ENCODE measurements around the gene CCL20. TPM values are rescaled to one million over a fixed set of nuclear protein-coding genes. Genes with fewer than 3 reads are reported as not detected.
A peak's percentile ranks its signal among the peaks of the same experiment; 100 is the strongest.

CCL20 gene
- total RNA-seq, 2 donors from 2014 or later, result 11.5 to 43.5 TPM

DNA sequence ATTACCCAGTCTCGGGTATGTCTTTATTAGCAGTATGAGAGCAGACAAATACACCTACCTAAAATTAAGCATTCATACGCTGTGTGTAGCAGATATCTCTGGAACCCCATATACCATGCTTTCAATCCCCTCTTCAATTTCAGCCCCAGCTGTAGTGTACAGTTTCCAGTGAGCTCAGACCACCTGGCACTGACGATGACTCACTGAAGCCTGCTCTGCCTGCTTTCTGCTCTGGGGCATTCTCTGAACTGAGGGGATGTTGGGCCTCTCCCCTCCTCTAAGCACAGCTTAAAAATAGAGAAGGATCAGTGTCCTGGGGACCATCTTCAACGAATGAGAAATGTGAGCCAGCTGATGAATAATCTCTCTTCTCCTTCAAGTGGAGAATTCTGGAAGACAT lies 8.7 kb upstream of the CCL20 start:
- Histone ChIP-seq H3K9ac (ENCODE audit: low read depth in 2 of 2, low read length in 2 of 2) (no peak overlapping the region), H3K4me3 (no peak overlapping the region), H3K4me1 (no peaks in the 10 kb centered on the region), H3K27ac (no peak overlapping the region), H3K36me3 (no peaks in the 10 kb centered on the region), H3K9me3 (no peaks in the 10 kb centered on the region), H3K27me3 (no peaks in the 10 kb centered on the region)
- no peak for DNase-seq
- intact Hi-C loops (cut with DNase I), result no loop called here
- TF ChIP-seq, protein P1, sequence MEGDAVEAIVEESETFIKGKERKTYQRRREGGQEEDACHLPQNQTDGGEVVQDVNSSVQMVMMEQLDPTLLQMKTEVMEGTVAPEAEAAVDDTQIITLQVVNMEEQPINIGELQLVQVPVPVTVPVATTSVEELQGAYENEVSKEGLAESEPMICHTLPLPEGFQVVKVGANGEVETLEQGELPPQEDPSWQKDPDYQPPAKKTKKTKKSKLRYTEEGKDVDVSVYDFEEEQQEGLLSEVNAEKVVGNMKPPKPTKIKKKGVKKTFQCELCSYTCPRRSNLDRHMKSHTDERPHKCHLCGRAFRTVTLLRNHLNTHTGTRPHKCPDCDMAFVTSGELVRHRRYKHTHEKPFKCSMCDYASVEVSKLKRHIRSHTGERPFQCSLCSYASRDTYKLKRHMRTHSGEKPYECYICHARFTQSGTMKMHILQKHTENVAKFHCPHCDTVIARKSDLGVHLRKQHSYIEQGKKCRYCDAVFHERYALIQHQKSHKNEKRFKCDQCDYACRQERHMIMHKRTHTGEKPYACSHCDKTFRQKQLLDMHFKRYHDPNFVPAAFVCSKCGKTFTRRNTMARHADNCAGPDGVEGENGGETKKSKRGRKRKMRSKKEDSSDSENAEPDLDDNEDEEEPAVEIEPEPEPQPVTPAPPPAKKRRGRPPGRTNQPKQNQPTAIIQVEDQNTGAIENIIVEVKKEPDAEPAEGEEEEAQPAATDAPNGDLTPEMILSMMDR (IDR thresholded peaks at IDR 0.05), result no peak

DNA sequence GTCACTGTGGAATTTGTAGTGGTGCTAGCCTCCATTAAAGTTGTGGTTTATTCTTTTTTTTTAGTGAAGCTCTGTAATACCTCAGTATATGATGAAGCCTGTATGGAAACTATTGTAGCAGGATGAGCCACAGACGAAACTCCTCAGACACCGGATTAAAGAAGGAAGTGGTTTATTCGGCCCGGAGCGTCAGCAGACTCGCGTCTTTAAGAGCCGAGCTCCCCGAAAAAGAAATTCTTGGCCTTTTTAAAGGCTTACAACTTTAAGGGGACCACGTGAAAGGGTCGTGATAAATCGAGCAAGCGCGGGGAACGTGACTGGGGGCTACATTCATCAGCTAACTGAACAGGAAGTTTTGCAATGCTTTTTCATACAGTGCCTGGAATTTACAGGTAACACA lies 8.1 kb upstream of the CCL20 start:
- intact Hi-C loops (cut with DNase I), result no loop called here
- Histone ChIP-seq H3K36me3 (no peaks in the 10 kb centered on the region), H3K9me3 (no peaks in the 10 kb centered on the region), H3K27ac (no peak overlapping the region), H3K4me3 (no peak overlapping the region), H3K27me3 (no peaks in the 10 kb centered on the region), H3K9ac (ENCODE audit: low read depth in 2 of 2, low read length in 2 of 2) (no peak overlapping the region), H3K4me1 (no peaks in the 10 kb centered on the region)
- TF ChIP-seq, protein P1 (IDR thresholded peaks at IDR 0.05), result no peak
- DNase-seq, result no peak

DNA sequence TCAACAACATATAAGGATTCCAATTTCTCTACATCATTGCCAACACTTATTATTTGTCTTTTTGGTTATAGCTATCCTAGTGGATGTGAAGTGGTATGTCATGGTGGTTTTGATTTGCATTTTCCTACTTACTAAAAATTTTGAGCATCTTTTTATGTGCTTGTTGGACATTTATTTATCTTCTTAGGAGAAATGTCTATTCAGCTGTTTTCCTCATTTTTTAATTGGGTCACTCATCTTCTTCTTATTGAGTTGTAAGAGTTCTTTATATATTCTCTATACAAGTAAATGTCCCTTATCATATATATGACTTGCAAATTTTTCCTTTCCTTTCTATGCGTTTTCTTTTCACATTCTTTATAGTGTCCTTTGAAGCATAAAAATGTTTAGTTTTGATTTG lies 4.7 kb upstream of the CCL20 start:
- H3K9ac ChIP-seq (ENCODE audit: low read depth in 2 of 2, low read length in 2 of 2), result no peak overlapping the region
- H3K27me3 ChIP-seq, result no peaks in the 10 kb centered on the region
- no peak overlapping the region for H3K4me3 ChIP-seq
- TF ChIP-seq, protein P1 (IDR thresholded peaks at IDR 0.05), result no peak
- no peaks in the 10 kb centered on the region for H3K9me3 ChIP-seq
- DNase-seq, result no peak
- no peaks in the 10 kb centered on the region for H3K4me1 ChIP-seq
- H3K27ac ChIP-seq, result no peak overlapping the region
- no peaks in the 10 kb centered on the region for H3K36me3 ChIP-seq
- intact Hi-C loops (cut with DNase I), result no loop called here

GRCh38 chr2:227812001-227812400 lies 1.6 kb upstream of the CCL20 start:
- Histone ChIP-seq H3K36me3 (no peaks in the 10 kb centered on the region), H3K9me3 (no peaks in the 10 kb centered on the region), H3K27me3 (no peaks in the 10 kb centered on the region), H3K4me1 (no peaks in the 10 kb centered on the region), H3K9ac (ENCODE audit: low read depth in 2 of 2, low read length in 2 of 2) (no peak overlapping the region), H3K27ac (no peak overlapping the region), H3K4me3 (no peak overlapping the region)
- intact Hi-C loops (cut with DNase I), result no loop called here
- DNase-seq, result no peak
- TF ChIP-seq, protein P1 (IDR thresholded peaks at IDR 0.05), result no peak

DNA sequence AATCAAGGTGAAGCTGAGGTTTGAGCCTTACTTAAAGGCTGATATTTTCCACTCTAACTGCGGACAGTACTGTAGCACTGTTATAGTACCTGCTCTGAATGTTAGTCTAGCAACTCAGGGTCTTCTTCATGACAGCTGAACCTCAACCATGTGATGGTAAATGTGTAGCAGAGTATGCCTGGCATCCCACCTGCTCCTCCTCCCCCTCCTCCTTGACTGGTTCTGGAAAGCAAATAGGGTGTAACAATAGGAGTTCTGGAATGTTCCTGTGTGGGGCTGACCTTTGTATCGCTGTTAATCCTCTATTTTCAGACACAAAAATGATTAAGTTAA lies 447 bp upstream of the CCL20 start:
- H3K9me3 ChIP-seq, result no peaks in the 10 kb centered on the region
- H3K36me3 ChIP-seq, result no peaks in the 10 kb centered on the region
- peak overlapping the region; percentile 38 for H3K27ac ChIP-seq
- no peak overlapping the region for H3K4me3 ChIP-seq
- H3K9ac ChIP-seq (ENCODE audit: low read depth in 2 of 2, low read length in 2 of 2), result no peak overlapping the region
- H3K27me3 ChIP-seq, result no peaks in the 10 kb centered on the region
- no peaks in the 10 kb centered on the region for H3K4me1 ChIP-seq
- TF ChIP-seq, protein P1 (IDR thresholded peaks at IDR 0.05), result no peak
- intact Hi-C loops (cut with DNase I), result no loop called here
- DNase-seq, result no peak

GRCh38 chr2:227815066-227815465 lies 1.4 kb downstream of the CCL20 start:
- Histone ChIP-seq H3K27me3 (no peaks in the 10 kb centered on the region), H3K9me3 (no peaks in the 10 kb centered on the region)
- intact Hi-C loops (cut with DNase I), result no loop called here

More at GRCh38 chr2:227815066-227815465, 1.4 kb downstream of the CCL20 start:
- TF ChIP-seq, protein P1 (IDR thresholded peaks at IDR 0.05), result no peak
- Histone ChIP-seq H3K36me3 (no peaks in the 10 kb centered on the region), H3K4me3 (no peak overlapping the region), H3K9ac (ENCODE audit: low read depth in 2 of 2, low read length in 2 of 2) (no peak overlapping the region), H3K4me1 (no peaks in the 10 kb centered on the region), H3K27ac (no peak overlapping the region)
- DNase-seq, result no peak

Data from colonic mucosa (tissue), 4 donors.